Endothelial cell of hepatic sinusoid (primary cell): ENCODE measurements around the gene CCDC77.

ENCODE experiments used
- in situ Hi-C: cut with HindIII; loops from 2 replicates; pipeline ENCODE4 v1.10.0; 2017; ENCODE audit warnings: low sequenced_read_pairs

CCDC77 gene

DNA sequence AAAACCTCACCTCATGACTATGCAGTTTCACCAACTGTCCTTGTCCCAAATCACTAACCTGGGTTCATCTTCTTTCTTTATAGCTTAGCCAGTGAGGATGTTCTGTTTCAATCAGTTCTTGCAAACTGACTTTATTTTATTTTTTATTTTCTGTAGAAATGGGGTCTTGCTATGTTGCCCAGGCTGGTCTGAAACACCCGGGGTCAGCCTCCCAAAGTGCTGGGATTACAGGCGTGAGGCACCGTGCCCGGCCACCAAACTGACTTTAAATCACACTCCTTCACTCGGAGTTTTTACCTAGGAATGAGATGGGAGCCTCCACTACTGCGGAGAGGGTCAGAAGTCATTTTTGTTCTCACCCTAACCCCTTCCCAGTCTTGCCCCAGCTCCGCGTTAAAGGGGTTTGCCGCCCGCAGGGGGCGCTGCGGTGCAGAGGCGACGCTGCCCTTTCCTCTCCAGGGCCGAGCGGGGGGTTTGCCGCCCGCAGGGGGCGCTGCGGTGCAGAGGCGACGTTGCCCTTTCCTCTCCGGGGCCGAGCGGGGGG is 51.3 kb downstream of the CCDC77 start:
- in situ Hi-C loops: loop anchor here (10.0 kb wide), 2 partner anchors 82 to 282 kb away; no protein-coding TSS in a partner anchor

DNA sequence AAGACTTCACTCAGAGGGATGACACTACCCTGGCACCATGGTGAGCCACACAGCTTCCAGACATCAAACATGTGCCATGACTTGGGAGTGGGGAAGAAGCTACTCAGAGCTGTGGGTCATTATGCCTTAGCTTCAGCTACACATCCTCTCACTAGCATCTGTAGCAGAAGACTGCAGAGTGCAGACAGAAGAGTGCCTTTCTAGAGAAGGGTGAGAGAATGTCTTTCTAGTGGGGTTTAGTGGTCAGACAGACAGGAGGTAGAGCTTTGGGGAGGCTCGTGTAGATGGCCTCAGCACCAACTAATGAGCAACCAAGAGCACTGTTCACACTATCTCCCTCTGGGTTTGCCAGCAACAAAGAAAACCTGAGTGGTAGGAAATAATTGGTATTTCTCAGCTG is 53.4 kb downstream of the CCDC77 start:
- in situ Hi-C loops: loop anchor here (10.0 kb wide), 2 partner anchors 80 to 280 kb away; no protein-coding TSS in a partner anchor

DNA sequence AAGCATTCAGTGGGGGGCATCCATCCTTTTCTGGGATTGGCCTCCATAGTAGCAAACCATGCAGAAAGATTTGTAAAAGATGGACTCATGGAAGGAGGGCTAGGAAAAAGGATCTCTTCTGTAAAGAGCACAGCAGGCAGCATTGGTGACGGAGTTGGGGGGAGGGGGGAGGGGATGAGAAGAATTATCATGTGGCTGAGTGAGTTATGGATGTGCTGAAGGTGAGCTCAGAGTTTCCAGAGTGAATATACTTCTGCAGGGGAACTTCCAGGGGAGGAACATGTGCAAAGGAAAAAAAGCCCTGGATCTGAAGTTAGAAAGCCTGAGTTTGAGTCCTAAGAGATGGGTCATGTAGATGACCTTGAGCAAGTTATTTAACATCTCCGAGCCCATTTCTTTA is 54.4 kb downstream of the CCDC77 start:
- in situ Hi-C loops: loop anchor here (10.0 kb wide), 2 partner anchors 79 to 279 kb away; no protein-coding TSS in a partner anchor

DNA sequence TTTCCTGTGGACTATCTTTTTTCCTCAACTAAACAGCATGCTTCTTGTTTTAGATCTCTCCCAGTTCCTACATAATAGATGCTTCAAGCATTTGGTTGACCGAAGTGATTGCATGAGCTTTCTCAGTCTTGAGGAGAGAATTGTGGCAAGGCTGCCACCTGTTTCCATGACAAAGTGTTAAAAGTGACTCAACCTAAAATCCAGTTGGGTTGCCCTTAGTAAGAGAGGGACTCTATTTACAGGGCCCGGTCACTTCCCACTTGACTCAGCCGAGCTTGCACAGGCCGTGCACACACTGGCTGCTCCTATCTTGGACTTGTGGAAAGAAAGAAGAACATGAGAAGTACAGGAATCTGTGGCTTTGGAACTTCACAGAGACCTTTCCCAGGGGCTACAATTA is 56.2 kb downstream of the CCDC77 start:
- in situ Hi-C loops: loop anchor here (10.0 kb wide), 2 partner anchors 77 to 277 kb away; no protein-coding TSS in a partner anchor

DNA sequence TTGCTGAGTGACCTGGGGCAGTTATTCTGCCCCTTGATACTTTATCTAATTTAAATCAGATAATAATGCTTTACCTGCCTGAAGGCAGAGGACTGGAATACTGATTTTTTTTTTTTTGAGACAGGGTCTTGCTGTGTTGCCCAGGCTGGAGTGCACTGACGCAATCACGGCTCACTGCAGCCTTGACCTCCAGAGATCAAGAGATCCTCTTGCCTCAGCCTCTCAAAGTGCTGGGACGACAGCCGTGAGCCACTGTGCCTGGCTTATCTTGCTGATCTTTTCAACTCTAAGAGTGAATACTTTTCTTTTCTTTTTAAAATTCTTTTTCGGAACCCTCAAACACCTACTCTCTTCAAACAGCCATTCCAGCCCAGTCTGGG is 57.6 kb downstream of the CCDC77 start:
- in situ Hi-C loops: loop anchor here (10.0 kb wide), 2 partner anchors 76 to 276 kb away; no protein-coding TSS in a partner anchor

DNA sequence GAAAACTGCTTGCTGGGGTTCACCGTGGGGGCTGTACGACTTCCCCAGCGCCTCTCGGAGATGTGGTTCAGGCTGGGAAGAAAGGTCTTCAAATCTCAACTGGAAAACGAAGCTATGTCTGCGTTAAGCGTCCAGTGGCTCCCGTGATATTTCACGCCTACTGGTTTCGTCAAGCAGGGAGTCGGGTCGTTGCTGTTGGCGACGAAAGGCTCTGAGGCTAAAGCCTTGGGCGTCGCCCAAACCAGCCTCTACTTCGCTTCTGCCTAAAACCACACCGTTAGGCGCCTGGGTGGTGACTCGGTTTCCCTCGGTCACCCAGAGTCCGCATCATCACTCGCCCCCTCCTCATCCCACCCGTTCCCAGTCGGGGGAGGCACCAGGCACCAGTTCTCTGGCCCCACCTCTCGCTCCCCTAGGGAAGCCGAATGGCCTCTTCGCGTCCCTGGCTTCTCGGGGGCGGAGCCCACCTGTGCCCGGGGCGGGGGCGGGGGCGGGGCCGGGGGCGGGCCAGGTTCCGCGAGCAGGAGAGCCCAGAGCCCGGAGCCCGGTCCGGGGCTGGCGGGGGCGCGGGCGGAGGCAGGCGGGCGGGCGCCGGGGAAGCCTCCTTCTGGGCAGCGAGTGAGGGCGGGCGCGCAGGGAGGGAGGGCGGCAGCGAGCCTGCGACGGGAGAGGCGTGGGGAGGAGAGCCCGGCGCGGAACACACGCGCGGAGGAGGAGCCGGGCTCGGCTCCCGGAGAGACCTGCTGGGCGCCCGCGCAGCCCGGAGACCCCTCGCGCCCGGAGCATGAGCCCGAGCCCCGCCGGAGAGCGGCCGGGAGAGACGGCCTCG is 58.2 kb downstream of the CCDC77 start, which contains the start of gene B4GALNT3:
Gene B4GALNT3 (plus strand): TSS at position 510 of the 829 bp plus-strand sequence. CDS start 438 bp downstream, outside the sequence.
- in situ Hi-C loops: loop anchor here (10.0 kb wide), 2 partner anchors 75 to 275 kb away; no protein-coding TSS in a partner anchor

DNA sequence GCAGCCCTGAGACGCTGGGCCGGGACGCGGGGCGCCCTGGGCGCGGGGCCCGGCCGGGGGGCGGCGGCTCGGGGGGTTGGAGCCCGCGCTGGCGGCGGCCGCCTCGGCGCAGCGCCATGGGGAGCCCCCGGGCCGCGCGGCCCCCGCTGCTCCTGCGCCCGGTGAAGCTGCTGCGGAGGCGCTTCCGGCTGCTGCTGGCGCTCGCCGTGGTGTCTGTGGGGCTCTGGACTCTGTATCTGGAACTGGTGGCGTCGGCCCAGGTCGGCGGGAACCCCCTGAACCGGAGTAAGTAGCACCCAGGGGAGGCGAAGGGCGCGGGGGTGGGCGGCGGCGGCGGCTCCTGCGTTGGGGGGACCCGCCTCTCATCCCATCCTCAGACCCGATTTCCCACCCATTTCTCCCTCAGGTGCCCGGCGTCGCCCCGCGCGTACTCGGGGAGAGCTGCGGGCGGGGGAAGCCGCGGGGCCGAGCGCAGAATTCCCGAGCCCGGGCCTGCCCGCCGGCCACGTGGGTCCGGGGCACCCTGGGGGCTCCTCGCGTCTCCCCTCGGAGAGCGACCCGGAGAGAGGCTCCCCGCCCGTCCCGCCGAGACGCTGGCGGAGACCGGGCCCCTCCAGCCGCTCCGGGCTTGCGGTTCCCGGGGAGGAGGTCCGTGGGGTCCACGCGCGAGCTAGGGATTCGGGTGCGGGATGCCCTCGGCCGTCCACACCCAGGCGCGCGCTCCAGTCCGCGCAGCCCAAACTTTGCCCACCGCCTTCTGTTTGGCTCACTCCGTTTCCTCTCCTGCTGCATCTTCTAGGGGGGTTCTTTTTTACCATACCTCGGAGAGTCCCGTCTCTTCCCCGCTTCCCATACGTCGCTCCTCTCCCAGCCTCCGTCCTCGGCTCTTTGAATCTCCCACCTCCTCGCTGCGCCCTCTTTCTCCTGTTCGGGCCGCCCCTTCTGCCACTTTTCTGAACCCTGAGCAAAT is 59.1 kb downstream of the CCDC77 start:
- in situ Hi-C loops: no loop called here

DNA sequence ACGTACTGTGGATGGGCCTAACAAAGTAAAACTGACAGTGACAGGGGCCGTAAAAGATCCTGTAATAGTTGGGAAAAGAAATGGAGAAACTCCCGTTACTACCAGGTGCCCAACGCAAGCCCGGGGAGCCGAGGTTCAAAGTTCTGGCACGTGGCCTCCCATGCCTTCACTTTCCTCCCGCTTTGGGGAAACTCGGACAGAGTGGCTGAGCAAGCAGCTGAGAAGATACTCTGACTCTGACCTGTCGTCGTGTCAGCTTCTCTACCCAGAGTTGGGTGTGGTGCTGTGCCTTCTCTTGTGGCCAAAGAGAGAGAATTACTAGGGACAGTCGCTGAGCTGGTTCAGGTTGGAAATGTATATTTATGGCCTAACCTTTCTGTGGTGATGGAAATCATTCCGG is 60.0 kb downstream of the CCDC77 start:
- in situ Hi-C loops: no loop called here

DNA sequence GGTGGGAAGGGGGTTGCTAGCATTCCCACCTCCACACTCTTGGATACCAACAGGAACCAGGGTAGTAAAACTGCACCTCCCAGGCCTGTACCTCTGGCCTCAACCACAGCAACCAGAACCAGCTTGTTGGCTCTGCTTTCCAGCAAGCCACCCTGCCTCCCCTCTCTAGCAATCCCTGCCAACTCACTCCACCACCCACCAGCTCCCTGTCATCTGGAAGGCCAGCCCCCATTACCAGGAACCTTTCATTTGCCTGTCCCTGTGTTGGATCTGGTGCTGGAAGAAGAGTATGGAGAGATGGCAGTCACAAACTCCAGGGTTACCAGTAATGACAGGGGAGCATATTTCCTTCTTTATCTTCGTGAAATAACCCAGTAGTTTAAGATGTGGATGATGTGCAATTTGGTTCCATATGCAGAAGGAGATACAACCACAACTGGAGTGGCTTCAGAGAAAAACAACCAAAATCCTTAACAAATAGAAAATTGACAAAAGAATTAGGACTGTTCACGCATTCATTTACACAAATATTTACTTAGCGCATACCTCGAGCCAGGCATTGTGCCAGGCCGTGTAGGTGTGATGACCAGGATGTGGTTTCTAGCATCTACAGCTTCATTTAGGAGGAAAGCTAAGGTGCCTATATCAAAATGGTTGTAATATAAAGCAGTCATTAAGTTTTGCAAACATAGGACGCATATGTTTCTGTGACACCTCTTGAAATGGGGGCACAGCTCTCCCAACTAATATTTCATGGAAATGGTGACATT is 61.7 kb downstream of the CCDC77 start:
- in situ Hi-C loops: no loop called here

DNA sequence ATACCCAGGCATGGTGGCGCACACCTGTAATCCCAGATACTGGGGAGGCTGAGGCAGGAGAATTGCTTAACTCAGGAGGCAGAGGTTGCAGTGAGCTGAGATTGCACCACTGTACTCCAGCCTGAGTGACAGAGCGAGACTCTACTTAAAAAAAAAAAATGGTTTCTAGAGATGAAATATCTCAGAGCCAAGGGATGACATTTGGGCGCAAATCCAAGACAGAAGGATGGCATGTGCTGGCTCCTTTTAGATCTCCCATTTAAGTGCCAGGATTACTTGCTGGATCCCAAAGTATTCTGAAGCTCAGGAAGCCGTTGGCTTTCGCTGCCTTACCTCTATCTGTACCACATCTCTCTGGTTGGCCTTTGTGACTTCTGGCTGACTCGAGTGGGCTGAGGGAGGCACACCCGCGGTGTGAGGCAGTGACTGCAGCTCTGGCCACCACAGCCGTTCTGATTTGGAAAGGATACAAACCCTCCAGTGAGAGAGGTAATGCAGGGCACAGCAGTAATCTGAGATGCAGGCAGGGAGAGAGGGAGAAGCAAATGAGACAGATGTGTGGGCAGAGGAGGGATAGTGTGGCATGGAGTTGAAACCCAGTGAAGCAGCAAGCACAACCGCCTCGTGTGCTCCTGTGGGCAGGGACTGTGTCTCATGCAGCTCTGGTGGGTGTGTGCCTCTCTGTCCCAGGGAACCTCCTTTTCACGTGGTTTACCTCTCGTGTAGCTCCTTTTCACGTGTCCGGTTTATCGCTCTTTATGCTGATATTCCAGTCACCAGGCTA is 63.2 kb downstream of the CCDC77 start:
- in situ Hi-C loops: no loop called here

DNA sequence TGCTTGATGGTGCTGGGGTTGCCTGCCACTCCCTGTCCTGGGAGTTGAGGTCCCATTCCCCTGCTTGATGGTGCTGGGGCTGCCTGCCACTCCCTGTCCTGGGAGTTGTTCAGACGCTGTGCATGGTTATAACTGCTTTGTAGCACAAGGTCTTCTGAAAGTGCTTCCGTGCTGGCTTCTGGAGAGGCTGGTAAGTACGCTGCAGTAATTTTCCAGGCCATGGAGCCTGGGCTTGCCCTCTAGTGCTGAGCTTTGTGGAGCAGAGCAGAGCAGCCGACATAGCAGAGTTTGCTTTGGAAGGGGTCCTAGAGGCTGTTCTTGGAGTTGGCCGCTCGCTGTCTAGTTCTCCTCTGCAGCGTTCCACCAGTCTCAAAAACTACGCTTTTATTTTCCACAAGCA is 64.6 kb downstream of the CCDC77 start:
- in situ Hi-C loops: no loop called here

DNA sequence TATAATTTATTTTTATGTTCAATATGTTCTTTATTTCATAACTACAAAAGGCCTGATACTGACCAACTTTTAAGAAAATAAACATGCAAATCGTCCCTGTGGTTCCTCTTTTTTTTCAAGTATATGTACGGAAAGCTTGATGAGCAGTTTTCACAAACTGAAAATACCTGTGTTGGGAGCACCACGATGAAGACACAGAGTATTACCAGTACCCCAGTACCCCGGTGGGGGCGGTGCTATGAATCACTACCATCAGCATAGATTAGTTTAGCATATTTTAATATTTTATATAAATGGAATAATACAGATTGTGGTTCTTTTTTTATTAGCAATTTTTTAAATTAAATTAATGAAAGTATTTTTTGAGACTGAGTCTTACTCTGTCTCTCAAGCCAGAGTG is 65.3 kb downstream of the CCDC77 start:
- in situ Hi-C loops: no loop called here

DNA sequence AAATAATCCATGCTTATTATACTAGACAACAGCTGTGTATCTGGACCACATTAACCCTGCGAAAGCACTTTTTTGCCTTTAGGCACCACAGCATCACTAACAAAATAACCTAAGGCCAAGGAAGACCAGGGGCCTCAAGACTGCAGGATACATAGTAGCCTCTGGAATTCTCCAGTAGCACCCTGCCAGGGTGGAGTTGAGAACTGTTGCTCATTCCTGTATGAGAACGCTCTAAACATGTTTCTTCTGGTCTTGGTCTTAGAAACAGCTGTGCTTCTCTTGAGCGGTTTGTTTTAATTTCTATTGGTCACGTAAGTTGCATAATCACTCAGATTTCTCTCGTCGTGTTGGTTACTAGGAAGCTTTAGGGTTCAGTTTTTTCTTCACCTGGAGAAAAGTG is 66.1 kb downstream of the CCDC77 start:
- in situ Hi-C loops: no loop called here

DNA sequence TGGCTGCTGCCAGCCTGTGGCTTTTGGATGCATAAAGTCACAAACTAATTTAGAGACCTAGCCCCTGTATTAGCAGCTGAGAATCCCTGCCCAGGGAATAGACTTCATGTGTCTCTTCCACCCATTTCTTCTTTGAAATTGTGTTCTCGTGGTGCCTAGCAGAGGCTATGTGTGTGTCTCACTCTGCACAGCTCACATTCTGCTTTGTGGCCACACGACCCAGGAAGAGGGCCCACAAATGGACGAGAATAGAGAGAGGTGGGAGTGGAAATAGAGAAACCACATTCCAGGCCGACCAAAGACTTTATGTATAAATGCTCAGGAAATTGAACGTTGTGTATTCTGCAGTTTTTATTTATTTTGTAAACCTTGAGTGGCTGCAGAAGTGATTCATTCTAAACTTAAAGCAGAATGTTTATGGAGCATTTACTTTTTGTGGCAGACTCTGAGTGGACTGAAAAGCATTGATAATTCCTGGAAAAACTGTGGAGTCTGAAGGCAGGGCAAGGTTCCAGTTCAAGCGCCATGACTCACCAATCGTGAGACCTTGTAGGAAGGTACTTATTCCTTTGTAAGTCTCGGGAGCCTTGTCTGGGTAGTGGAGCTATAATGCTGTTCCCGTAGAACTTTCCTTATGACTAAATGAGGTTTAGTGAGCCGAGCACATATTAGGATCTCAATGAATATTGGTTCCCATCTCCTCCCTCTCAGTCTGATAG is 67.4 kb downstream of the CCDC77 start:
- in situ Hi-C loops: no loop called here

DNA sequence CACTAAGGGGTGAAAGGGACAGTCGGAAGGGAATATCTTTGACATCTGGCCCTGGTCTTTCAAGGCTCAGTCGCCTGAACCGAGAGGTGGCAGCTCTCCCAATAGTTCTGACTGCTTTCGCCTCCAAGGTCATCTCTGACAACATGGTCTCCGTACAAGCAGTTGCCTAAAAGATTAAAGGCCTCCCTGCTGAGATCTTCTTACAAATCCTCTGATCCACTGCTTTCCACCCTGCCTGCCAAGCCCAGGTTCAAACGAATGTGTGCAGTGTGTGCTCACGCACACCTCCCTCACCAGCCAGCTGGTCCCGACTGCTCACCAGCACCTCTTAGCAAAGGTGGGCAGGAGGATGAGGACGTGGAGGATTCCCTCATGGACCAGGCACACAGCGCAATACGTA is 68.7 kb downstream of the CCDC77 start:
- in situ Hi-C loops: no loop called here

DNA sequence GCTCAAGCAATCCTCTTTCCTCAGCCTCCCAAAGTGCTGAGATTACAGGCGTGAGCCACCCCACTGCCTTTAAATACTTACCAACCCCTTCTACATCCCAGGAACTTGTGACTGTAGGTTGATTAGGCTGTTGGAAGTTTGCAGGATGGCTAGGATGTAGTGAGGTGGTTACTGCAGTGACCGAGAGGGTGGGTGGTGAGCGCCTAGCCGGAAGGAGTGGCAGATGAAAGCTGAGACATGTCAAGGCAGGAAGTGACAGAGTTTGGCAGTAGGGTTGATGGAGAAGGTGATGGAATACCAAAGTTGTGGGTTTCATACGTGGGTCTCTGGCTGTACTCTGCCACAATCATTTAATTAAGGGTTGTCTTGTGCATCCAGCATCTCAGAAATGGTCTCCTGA is 71.8 kb downstream of the CCDC77 start:
- in situ Hi-C loops: no loop called here

DNA sequence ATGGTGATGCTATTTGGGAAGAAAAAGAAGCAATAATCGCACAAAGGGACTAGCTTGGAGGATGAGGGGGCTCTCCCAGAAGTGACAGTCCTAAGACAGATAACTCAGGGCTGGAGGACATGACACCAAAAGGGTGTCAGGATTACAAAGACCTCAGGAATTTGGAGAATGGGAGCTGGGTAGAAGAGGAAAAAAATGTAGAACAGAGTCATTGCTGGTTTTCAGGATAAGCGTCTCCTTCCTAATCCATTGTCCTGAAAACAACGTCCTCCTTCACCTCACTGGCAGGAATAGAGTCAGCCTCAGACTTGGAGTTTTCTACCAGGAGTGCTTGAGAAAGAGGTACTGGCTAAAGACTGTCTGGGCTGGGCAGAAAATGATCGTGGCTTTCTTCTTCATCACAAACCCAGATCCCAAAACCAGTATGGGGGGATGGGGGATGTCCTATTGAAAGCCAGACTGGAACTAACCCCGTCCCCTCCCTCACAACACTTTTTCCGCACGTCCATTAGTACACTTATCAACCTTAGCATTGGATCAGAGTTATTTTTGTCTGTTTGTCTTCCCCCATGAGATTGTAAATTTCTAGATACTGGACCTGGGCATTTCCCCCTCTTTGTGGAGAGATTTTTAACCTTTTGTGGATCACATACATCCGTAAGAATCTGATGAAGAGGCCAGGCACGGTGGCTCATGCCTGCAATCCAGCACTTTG is 72.6 kb downstream of the CCDC77 start:
- in situ Hi-C loops: no loop called here

DNA sequence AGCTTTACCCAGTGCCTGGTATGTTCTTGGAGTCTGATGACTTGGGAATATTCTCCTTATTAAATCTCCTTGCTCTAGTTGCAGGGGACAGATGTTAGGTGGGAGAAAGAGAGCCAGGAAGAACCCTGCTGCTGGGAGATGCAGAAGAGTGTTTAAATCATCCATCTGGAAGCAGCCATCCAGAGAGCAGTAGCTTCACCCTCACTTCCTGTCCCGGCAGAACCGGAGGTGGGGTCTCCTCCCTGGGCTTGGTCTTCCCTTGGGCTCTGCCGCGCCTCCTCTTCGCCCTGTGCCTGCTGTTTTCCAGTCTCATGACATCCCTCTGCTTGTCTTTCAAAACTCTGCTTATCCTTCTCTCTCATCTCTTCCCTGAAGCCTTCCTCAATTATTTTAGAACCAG is 73.8 kb downstream of the CCDC77 start:
- in situ Hi-C loops: loop anchor here (5.0 kb wide), 1 partner anchor 67 kb away; no protein-coding TSS in a partner anchor
